OCI-LY3 (cell line): ENCODE data around the gene RORB.

ENCODE experiments used
- CTCF ChIP-seq: fragments of 200-600, 300-600 bp; sonication (generic); IDR thresholded peaks from 2 replicates; pipeline ENCODE4 v1.5.1; 2014; ENCODE audit warnings: antibody characterized with exemption, low read length, low read depth
- EZH2phosphoT487 ChIP-seq: fragments of 200-600 bp; shearing (Covaris generic); IDR thresholded peaks from 2 replicates; pipeline ENCODE4 v1.6.1; 2018; ENCODE audit warnings: antibody characterized with exemption, mixed run types, low read depth

- TF ChIP-seq CTCF (no peak), EZH2phosphoT487 (no peak)
Observed at GRCh38 chr9:74557571-74557970, 60.4 kb downstream of the RORB start.
